Chondrocyte (in vitro differentiated cells): ENCODE results near the gene SMOC2. TPM values are rescaled to one million over a fixed set of nuclear protein-coding genes. Genes with fewer than 3 reads are reported as not detected.

Source experiments
- DNase-seq: peaks from one replicate; pipeline ENCODE4 v3.0.0; 2021; ENCODE audit warnings: mixed read lengths, low spot score
- H3K27ac Mint-ChIP-seq: one replicate; pipeline ENCODE4 v1.8.0; 2021; ENCODE audit warnings: mild to moderate bottlenecking, moderate library complexity, mixed read lengths; ENCODE audit not compliant: unreplicated experiment
- H3K27me3 Mint-ChIP-seq: 2 replicates; pipeline ENCODE4 v1.8.0; 2021; ENCODE audit warnings: low read depth, mixed read lengths
- H3K36me3 Mint-ChIP-seq: 2 replicates; pipeline ENCODE4 v1.8.0; 2021; ENCODE audit warnings: low read depth, mixed read lengths
- H3K4me1 Mint-ChIP-seq: 2 replicates; pipeline ENCODE4 v1.8.0; 2021; ENCODE audit warnings: low read depth, mild to moderate bottlenecking, mixed read lengths
- H3K4me3 Mint-ChIP-seq: one replicate; pipeline ENCODE4 v1.8.0; 2021; ENCODE audit warnings: mild to moderate bottlenecking, moderate library complexity, mixed read lengths; ENCODE audit not compliant: unreplicated experiment
- H3K9me3 Mint-ChIP-seq: 2 replicates; pipeline ENCODE4 v1.8.0; 2021; ENCODE audit warnings: low read depth, mixed read lengths
- CTCF ChIP-seq: fragments of 200-600 bp; sonication (generic); IDR thresholded peaks from 2 replicates; pipeline ENCODE4 v1.5.0; 2021; ENCODE audit warnings: antibody characterized with exemption, mild to moderate bottlenecking, moderate library complexity
- total RNA-seq: library from RNA; stranded (reverse); gene quantifications from 3 replicates; pipeline ENCODE4 v1.2.1, GENCODE V29; 2021

The SMOC2 gene
- total RNA-seq, 1 donor from 2014 or later, result 148 TPM

GRCh38 chr6:168670401-168670985, 229.5 kb downstream of the SMOC2 start:
- no peak for DNase-seq
- Mint-ChIP-seq H3K27me3 (peaks cover 21% of the 10 kb centered on the region), H3K36me3 (peaks cover 7% of the 10 kb centered on the region), H3K27ac (no peak overlapping the region), H3K9me3 (no peaks in the 10 kb centered on the region), H3K4me1 (no peaks in the 10 kb centered on the region), H3K4me3 (no peak overlapping the region)
- no peak for TF ChIP-seq CTCF

DNA sequence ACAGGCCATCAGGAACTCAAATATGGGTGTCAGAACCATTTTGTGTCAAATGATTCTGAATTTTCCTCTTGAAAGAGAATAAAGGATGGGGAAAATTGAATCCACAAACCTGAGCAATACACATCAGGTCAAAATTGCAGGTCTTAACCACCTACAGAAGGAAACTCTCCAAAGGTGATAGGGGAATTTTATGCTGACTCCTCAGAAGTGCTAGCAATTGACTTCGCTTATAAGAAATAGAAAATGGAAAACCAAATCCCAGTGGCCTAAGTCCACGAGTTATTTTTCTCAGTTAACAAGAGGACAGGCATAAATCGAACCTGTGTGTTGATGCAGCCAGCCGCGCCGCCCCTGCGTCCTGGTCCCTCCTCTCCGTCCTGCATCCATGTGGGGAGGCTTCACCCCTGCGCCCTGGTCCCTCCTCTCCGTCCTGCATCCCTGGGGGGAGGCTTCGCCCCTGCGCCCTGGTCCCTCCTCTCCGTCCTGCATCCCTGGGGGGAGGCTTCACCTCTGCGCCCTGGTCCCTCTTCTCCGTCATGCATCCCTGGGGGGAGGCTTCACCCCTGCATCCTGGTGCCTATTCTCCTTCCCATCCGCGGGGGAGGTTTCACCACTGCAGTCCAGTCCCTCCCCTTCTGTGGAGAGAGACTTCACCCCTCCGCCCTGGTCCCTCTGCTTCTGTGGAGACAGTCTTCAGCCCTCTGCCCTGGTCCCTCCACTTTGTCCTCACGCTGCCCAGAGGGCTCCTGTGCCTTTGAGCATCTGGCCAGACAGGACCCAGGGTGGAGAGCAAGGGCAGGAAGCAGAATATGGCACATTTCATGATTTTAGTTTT, 230.3 kb downstream of the SMOC2 start:
- DNase-seq, result no peak
- H3K4me1 Mint-ChIP-seq, result no peaks in the 10 kb centered on the region
- peaks cover 24% of the 10 kb centered on the region for H3K27me3 Mint-ChIP-seq
- no peak for TF ChIP-seq CTCF
- peaks cover 6% of the 10 kb centered on the region for H3K36me3 Mint-ChIP-seq
- no peaks in the 10 kb centered on the region for H3K9me3 Mint-ChIP-seq
- H3K27ac Mint-ChIP-seq, result no peak overlapping the region
- H3K4me3 Mint-ChIP-seq, result no peak overlapping the region

DNA sequence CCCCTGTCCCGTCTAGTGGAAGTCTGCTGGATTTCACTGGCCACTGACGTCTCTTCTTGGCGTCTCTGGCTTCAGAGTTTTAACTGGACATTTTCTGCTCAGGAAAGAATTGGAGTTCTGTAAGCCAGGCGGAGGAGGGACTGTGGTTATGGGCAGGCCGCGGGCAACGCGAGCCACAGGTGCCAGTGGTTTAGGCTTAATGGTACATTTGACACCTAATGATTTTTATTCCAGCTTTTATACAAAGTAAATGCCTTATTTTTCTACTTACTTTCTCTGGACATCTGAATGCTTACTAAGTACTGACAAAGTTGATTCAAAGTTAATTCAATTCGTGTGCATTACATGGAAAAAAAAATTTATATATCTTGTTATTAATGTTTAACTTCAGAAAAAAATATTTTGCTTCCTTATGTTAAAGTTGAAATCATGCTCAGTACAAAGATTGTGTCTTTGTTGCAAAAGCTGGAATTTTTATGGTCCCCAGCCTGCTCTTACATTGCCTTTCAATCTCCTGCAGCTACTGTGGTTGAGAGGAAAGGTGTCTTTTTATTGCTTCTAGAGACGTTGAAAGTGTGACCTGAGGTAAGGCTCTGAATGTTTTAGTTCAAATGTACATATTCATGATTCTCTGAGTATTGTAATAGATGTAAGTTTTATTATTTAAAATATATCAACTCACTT, 231.0 kb downstream of the SMOC2 start:
- H3K36me3 Mint-ChIP-seq, result no peaks in the 10 kb centered on the region

DNA sequence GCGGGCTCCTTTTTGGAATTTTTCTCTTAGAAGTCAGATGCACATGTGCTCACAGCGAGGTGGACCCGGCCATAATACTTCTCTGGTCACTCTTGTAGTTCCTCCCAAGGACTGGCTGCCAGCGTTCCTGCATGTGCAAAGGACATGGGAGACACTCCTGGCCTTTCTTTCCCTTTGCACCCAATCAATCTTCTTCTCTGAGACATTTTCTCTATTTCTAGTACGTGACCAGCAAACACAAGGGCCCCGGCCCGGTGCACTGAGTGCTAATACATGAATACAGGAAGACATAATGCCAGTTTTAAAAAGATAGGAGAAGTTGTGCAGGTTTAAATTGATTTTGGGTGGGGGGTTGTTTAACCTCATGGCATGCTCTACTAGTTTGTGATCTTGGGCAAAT, 233.6 kb downstream of the SMOC2 start:
- Mint-ChIP-seq H3K27ac (no peak overlapping the region), H3K36me3 (no peaks in the 10 kb centered on the region), H3K9me3 (peaks cover 3% of the 10 kb centered on the region), H3K4me3 (no peak overlapping the region), H3K27me3 (peaks cover 17% of the 10 kb centered on the region), H3K4me1 (peaks cover 13% of the 10 kb centered on the region)
- no peak for TF ChIP-seq CTCF
- DNase-seq, result no peak

More for the DNA sequence above, 231.0 kb downstream of the SMOC2 start:
- H3K4me1 Mint-ChIP-seq, result peaks cover 2% of the 10 kb centered on the region
- no peak overlapping the region for H3K27ac Mint-ChIP-seq
- H3K4me3 Mint-ChIP-seq, result no peak overlapping the region
- no peaks in the 10 kb centered on the region for H3K9me3 Mint-ChIP-seq
- no peak for DNase-seq
- no peak for TF ChIP-seq CTCF
- H3K27me3 Mint-ChIP-seq, result peaks cover 18% of the 10 kb centered on the region

DNA sequence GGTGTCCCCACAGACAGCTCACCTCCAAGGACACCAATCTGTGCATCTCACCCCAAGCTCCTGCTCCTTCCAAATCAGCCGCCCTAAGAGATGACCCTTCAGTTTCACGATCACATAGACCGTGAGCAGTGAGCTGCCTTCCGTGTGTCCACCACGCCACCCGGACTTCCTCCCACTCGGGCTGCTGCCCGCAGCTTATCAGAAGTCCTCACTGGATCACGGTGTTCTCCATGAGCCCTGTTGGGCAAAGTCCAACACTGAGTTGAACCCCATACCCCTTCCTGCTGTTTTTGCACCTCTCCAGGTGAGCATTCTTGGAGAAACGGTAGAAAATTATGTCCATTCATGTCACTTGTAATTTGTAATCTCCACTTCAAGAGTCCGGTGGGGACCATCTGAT, 234.4 kb downstream of the SMOC2 start:
- Mint-ChIP-seq H3K4me3 (no peak overlapping the region), H3K36me3 (no peaks in the 10 kb centered on the region), H3K27me3 (peaks cover 15% of the 10 kb centered on the region), H3K4me1 (peaks cover 13% of the 10 kb centered on the region), H3K9me3 (peaks cover 11% of the 10 kb centered on the region), H3K27ac (no peak overlapping the region)
- no peak for DNase-seq
- TF ChIP-seq CTCF, result no peak
